Mesenchymal stem cell (in vitro differentiated cells and primary cell): Measurements from ENCODE around the gene CALR3.

ENCODE experiments used
- DNase-seq: peaks from one replicate; pipeline ENCODE4 v3.0.0-alpha.2; 2013
- H2AFZ ChIP-seq: one replicate; pipeline ENCODE4 v1.6.1; 2013; ENCODE audit warnings: low read depth, mild to moderate bottlenecking, control low read depth, inconsistent platforms, low read length, moderate library complexity
- H2AK5ac ChIP-seq: 2 replicates; pipeline ENCODE4 v1.6.1; 2013; ENCODE audit warnings: low read length, moderate library complexity, mild to moderate bottlenecking, inconsistent platforms; ENCODE audit not compliant: severe bottlenecking
- H2BK120ac ChIP-seq: one replicate; pipeline ENCODE4 v1.6.1; 2013; ENCODE audit warnings: low read depth, mild to moderate bottlenecking, inconsistent platforms, low read length, moderate library complexity
- H2BK12ac ChIP-seq, 2 experiments: one replicate each; pipeline ENCODE4 v1.6.1; 2013; ENCODE audit warnings: inconsistent platforms in 2 of 2, low read length in 2 of 2, mild to moderate bottlenecking in 2 of 2, moderate library complexity in 2 of 2, control low read depth in 1 of 2
- H2BK15ac ChIP-seq: one replicate; pipeline ENCODE4 v1.6.1; 2013; ENCODE audit warnings: mild to moderate bottlenecking, low read depth, inconsistent platforms; ENCODE audit not compliant: poor library complexity, severe bottlenecking
- H2BK5ac ChIP-seq: 2 replicates; pipeline ENCODE4 v1.6.1; 2013; ENCODE audit warnings: low read depth, mild to moderate bottlenecking, low read length, control low read depth, inconsistent platforms; ENCODE audit not compliant: poor library complexity, severe bottlenecking
- H3K14ac ChIP-seq, 2 experiments: one replicate each; pipeline ENCODE4 v1.6.1; 2013; ENCODE audit warnings: inconsistent platforms in 2 of 2, low read length in 2 of 2, control low read depth in 1 of 2, mild to moderate bottlenecking in 1 of 2, moderate library complexity in 1 of 2
- H3K18ac ChIP-seq, 2 experiments: one replicate each; pipeline ENCODE4 v1.6.1; 2013; ENCODE audit warnings: inconsistent platforms in 2 of 2, low read length in 2 of 2, control low read depth in 1 of 2, low read depth in 1 of 2, mild to moderate bottlenecking in 1 of 2
- H3K23ac ChIP-seq, 2 experiments: one replicate each; pipeline ENCODE4 v1.6.1; 2013; ENCODE audit warnings: inconsistent platforms in 2 of 2, low read length in 2 of 2, mild to moderate bottlenecking in 2 of 2, moderate library complexity in 2 of 2, control low read depth in 1 of 2
- H3K27ac ChIP-seq: 2 replicates; pipeline ENCODE4 v1.5.1; 2013; ENCODE audit warnings: mild to moderate bottlenecking, moderate library complexity, low read length, control low read depth, inconsistent platforms; ENCODE audit not compliant: poor library complexity, severe bottlenecking
- H3K27me3 ChIP-seq, 2 experiments: 2 replicates each; pipeline versions ENCODE4 v1.6.1 to v1.7.0; 2013; ENCODE audit warnings: low read length in 2 of 2, mild to moderate bottlenecking in 2 of 2, moderate library complexity in 2 of 2, control low read depth in 1 of 2, inconsistent platforms in 1 of 2; ENCODE audit not compliant: control insufficient read depth in 1 of 2, insufficient read depth in 1 of 2
- H3K36me3 ChIP-seq, 2 experiments: 2 replicates each; pipeline versions ENCODE4 v1.6.1 to v1.7.0; 2013; ENCODE audit warnings: low read length in 2 of 2, control low read depth in 1 of 2, inconsistent platforms in 1 of 2, low read depth in 1 of 2, mild to moderate bottlenecking in 1 of 2; ENCODE audit not compliant: insufficient read depth in 2 of 2, control insufficient read depth in 1 of 2
- H3K4ac ChIP-seq, 2 experiments: one replicate each; pipeline ENCODE4 v1.6.1; 2013; ENCODE audit warnings: inconsistent platforms in 2 of 2, low read length in 2 of 2, mild to moderate bottlenecking in 2 of 2, moderate library complexity in 2 of 2, control low read depth in 1 of 2, low read depth in 1 of 2
- H3K4me1 ChIP-seq: 2 replicates; pipeline ENCODE4 v1.6.1; 2013; ENCODE audit warnings: low read depth, low read length, control low read depth; ENCODE audit not compliant: control insufficient read depth, insufficient read depth
- H3K4me2 ChIP-seq: 2 replicates; pipeline ENCODE4 v1.6.1; 2013; ENCODE audit warnings: low read length, mild to moderate bottlenecking, inconsistent platforms; ENCODE audit not compliant: poor library complexity, severe bottlenecking
- H3K4me3 ChIP-seq, 2 experiments: 2 replicates each; pipeline versions ENCODE4 v1.5.1 to v1.7.0; 2013; ENCODE audit warnings: low read length in 2 of 2, mild to moderate bottlenecking in 2 of 2, control low read depth in 1 of 2, low read depth in 1 of 2; ENCODE audit not compliant: insufficient read depth in 1 of 2
- H3K79me1 ChIP-seq: replicated peaks from 2 replicates; pipeline ENCODE4 v1.6.1; 2013; ENCODE audit warnings: mild to moderate bottlenecking, control low read depth, low read length, inconsistent platforms; ENCODE audit not compliant: poor library complexity, severe bottlenecking
- H3K9ac ChIP-seq: 2 replicates; pipeline ENCODE4 v1.7.0; 2013; ENCODE audit warnings: mild to moderate bottlenecking, low read length, moderate library complexity
- H3K9me3 ChIP-seq: 2 replicates; pipeline ENCODE4 v1.7.0; 2013; ENCODE audit warnings: mild to moderate bottlenecking, low read length; ENCODE audit not compliant: control insufficient read depth
- H4K8ac ChIP-seq: one replicate; pipeline ENCODE4 v1.6.1; 2013; ENCODE audit warnings: inconsistent platforms, mild to moderate bottlenecking, low read length, moderate library complexity
- H4K91ac ChIP-seq: one replicate; pipeline ENCODE4 v1.6.1; 2013; ENCODE audit warnings: mild to moderate bottlenecking, low read length, inconsistent platforms
- WGBS: methylation state at CpG from one replicate; pipeline ENCODE4 v1.1.7; 2013; ENCODE audit warnings: mixed read lengths; 5-methylcytosine and 5-hydroxymethylcytosine counted together

Gene CALR3

DNA sequence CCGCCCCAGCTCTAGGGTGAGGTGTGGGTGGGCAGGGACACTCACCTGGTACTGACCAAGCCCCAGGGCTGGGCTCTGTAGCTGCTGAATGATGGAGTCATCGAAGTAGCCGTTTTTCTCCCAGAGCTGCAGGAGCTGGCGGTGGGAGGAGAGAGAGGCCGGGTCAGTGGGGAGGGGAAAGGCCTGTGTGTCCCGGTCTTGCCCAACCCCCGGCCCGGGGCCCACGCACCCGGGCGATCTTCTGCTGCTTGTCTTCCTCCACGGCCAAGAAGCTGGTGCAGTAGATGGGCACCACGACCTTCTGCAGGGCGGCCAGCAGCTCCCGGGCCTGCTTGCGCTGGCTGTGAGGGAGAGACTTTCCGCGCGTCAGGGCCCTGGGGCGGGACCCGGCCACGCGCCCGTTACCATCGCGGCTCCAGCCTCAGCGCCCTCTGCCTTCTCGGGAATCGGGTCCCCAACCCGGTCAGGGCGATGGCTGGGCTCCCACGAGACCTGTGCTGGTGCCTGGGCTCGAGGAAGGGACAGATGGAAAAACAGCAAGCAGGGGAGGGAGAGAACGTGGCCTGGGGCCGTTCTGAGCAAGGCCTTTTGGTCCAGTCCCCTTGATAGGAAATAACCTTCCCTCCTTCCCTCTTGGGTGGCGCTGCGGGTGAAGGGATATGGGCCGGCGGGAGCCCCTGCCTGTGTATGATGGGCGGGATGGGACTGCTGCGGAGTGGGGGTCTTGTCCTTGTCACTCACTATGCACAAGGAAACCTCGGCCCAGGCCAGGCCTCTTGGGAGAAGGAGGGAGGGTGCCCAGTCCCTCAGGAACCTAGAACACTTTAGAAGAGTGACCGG, 34.8 kb upstream of the CALR3 start:
- Histone ChIP-seq H2BK12ac (no peak overlapping the region), H2AK5ac (no peak overlapping the region), H3K27ac (no peak overlapping the region), H3K79me1 (peaks cover 60% of the 10 kb centered on the region), H3K36me3 (peaks cover 95 to 99% of the 10 kb centered on the region in 2 experiments), H3K4me2 (no peak overlapping the region), H3K23ac (no peak overlapping the region), H3K18ac (no peak overlapping the region), H4K8ac (no peak overlapping the region), H3K9ac (no peak overlapping the region), H3K14ac (no peak overlapping the region), H4K91ac (no peak overlapping the region), H3K4ac (no peak overlapping the region), H2BK5ac (no peak overlapping the region), H3K4me1 (no peaks in the 10 kb centered on the region), H3K9me3 (no peaks in the 10 kb centered on the region), H2BK120ac (no peak overlapping the region), H3K27me3 (no peaks in the 10 kb centered on the region), H3K4me3 (no peak overlapping the region), H2BK15ac (no peak overlapping the region), H2AFZ (no peak overlapping the region)
- WGBS, result 97% methylated on average over 38 of the region's 43 CpGs
- DNase-seq, result no peak

DNA sequence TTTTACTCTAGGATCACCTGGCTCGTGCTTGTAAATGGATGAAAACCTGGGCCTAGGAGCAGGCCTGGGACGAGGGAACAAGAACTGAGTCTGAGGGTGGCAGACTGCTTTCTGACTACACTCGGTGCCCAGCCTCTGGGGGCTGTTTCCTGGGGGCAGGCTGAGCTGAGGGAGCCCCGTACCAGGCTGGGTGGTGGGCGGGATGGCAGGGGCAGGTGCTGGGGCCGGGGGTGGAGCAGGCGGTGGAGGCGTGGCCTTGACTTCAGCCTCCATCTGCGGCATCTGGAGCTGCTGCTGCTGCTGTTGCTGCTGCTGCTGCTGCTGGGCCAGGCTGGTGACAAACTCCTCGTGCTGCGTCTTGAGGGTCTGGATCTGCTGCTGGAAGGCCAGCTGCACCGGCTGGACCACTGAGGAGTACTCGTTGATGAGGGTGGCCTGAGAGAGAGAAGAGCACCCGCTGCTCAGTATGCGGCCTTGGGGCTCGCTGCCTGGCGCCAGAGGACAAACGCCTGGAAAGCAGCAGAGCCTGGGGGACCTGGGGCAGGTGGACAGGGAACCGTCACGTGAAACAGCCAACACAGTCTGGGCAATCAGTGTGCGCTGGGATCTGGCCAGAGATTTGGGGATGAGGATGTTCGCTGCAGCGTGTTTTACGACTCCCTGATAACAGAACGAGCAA, 33.6 kb upstream of the CALR3 start:
- Histone ChIP-seq H3K14ac (no peak overlapping the region), H3K9ac (no peak overlapping the region), H3K27ac (no peak overlapping the region), H3K4me3 (no peak overlapping the region), H3K18ac (no peak overlapping the region), H3K4me1 (peaks cover 2% of the 10 kb centered on the region), H2BK15ac (no peak overlapping the region), H2AFZ (no peak overlapping the region), H3K4me2 (no peak overlapping the region), H2BK120ac (no peak overlapping the region), H4K8ac (no peak overlapping the region), H3K4ac (no peak overlapping the region), H2BK5ac (no peak overlapping the region), H3K27me3 (no peaks in the 10 kb centered on the region), H3K23ac (no peak overlapping the region), H3K9me3 (no peaks in the 10 kb centered on the region), H3K36me3 (peaks cover 95 to 99% of the 10 kb centered on the region in 2 experiments), H4K91ac (no peak overlapping the region), H3K79me1 (peaks cover 63% of the 10 kb centered on the region), H2BK12ac (no peak overlapping the region), H2AK5ac (no peak overlapping the region)
- WGBS, result 95% methylated on average over 25 of the region's 25 CpGs
- no peak for DNase-seq

GRCh38 chr19:16527971-16528521, 32.1 kb upstream of the CALR3 start:
- no peak overlapping the region for H2BK15ac ChIP-seq
- WGBS, result 94% methylated on average over 12 of the region's 12 CpGs
- H3K4me2 ChIP-seq, result no peak overlapping the region
- H4K8ac ChIP-seq, result no peak overlapping the region
- H2AK5ac ChIP-seq, result no peak overlapping the region
- H3K18ac ChIP-seq, result no peak overlapping the region
- no peak overlapping the region for H3K27ac ChIP-seq
- H2BK12ac ChIP-seq, result no peak overlapping the region
- peaks cover 59% of the 10 kb centered on the region for H3K79me1 ChIP-seq
- no peak overlapping the region for H3K14ac ChIP-seq
- no peaks in the 10 kb centered on the region for H3K27me3 ChIP-seq
- H3K23ac ChIP-seq, result no peak overlapping the region
- no peak overlapping the region for H3K4me3 ChIP-seq
- no peak overlapping the region for H3K9ac ChIP-seq
- peaks cover 2% of the 10 kb centered on the region for H3K4me1 ChIP-seq
- H4K91ac ChIP-seq, result no peak overlapping the region
- H2BK5ac ChIP-seq, result no peak overlapping the region
- no peak overlapping the region for H2AFZ ChIP-seq
- no peaks in the 10 kb centered on the region for H3K9me3 ChIP-seq
- H2BK120ac ChIP-seq, result no peak overlapping the region
- peak; percentile 18 for DNase-seq
- peaks cover 94 to 99% of the 10 kb centered on the region in 2 experiments for H3K36me3 ChIP-seq
- no peak overlapping the region for H3K4ac ChIP-seq

DNA sequence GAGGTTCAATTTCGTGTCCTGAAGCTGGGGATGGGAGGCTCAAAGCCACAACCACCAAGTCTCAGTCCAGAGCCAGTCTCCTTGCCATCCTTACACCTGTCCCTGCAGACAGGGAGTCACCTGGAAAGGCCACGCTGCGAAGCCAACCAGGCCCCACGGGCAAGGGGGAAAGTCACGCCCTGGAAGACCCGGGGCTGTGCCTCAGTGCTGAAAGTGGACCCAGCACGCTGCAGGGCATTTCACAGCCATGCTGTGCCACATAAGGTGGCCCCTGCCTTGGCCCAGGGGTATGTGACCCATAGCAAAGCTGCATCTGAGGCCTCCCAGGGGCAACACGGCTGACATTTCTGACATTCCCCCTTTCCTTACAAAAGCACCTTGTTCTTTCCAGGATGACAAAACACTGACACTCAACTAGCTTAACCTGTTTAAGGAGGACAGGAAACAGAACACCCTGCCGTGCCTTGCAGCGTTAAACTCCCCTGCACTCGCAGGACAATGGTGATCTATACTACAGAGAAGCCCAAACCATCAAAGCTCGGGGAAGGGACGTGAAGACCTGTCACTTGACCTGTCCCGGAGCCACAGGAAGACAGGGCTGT, 31.5 kb upstream of the CALR3 start:
- no peak overlapping the region for H4K91ac ChIP-seq
- no peak overlapping the region for H3K4me3 ChIP-seq
- no peak overlapping the region for H3K4me2 ChIP-seq
- H2BK5ac ChIP-seq, result no peak overlapping the region
- H3K14ac ChIP-seq, result no peak overlapping the region
- no peak overlapping the region for H2AK5ac ChIP-seq
- H3K27ac ChIP-seq, result no peak overlapping the region
- WGBS, result 90% methylated on average over 14 of the region's 14 CpGs
- no peak overlapping the region for H3K23ac ChIP-seq
- H3K9me3 ChIP-seq, result no peaks in the 10 kb centered on the region
- no peak overlapping the region for H2AFZ ChIP-seq
- H2BK120ac ChIP-seq, result no peak overlapping the region
- H3K4me1 ChIP-seq, result peaks cover 2% of the 10 kb centered on the region
- peaks cover 94 to 99% of the 10 kb centered on the region in 2 experiments for H3K36me3 ChIP-seq
- no peak overlapping the region for H2BK15ac ChIP-seq
- no peaks in the 10 kb centered on the region for H3K27me3 ChIP-seq
- no peak for DNase-seq
- no peak overlapping the region for H4K8ac ChIP-seq
- H3K79me1 ChIP-seq, result peaks cover 57% of the 10 kb centered on the region
- no peak overlapping the region for H3K18ac ChIP-seq
- no peak overlapping the region for H3K9ac ChIP-seq
- no peak overlapping the region for H2BK12ac ChIP-seq
- H3K4ac ChIP-seq, result no peak overlapping the region
